Tibial artery (tissue), 4 donors: ENCODE results near the gene ELMO2.
A peak's percentile ranks its signal among the peaks of the same experiment; 100 is the strongest.

Experiments used
- DNase-seq, 2 donors: peaks; one replicate each; pipeline ENCODE4 v3.0.0-alpha.2; 2019
- H3K27ac ChIP-seq, 2 donors: fragments of 200-600 bp; sonication (generic) in 1 of 2; 1 replicate in 1 of 2; 2 replicates in 1 of 2; pipeline ENCODE4 v1.5.1; 2018 to 2019; ENCODE audit warnings: mild to moderate bottlenecking in 1 of 2
- H3K27me3 ChIP-seq, 2 donors: fragments of 200-600 bp; sonication (generic) in 1 of 2; one replicate each; pipeline versions ENCODE4 v1.5.1 to v1.6.0; 2016 to 2019
- H3K36me3 ChIP-seq, 3 donors: fragments of 200-600 bp; sonication (generic) in 2 of 3; one replicate each; pipeline ENCODE4 v1.5.1; 2016 to 2019; ENCODE audit warnings: mild to moderate bottlenecking in 2 of 3
- H3K4me1 ChIP-seq, 4 donors: fragments of 200-600 bp; sonication (generic) in 2 of 4; 1 replicate in 3 of 4; 2 replicates in 1 of 4; pipeline ENCODE4 v1.5.1; 2016 to 2019
- H3K4me3 ChIP-seq, 2 donors: fragments of 200-600 bp; sonication (generic) in 1 of 2; 1 replicate in 1 of 2; 2 replicates in 1 of 2; pipeline ENCODE4 v1.5.1; 2018 to 2019; ENCODE audit warnings: mild to moderate bottlenecking in 2 of 2
- H3K9me3 ChIP-seq, 3 donors: fragments of 200-600 bp; sonication (generic) in 1 of 3; one replicate each; pipeline ENCODE4 v1.5.1; 2016 to 2019
- intact Hi-C: fragments of 100-400 bp; cut with DNase I; formaldehyde crosslinking; loops from one replicate; pipeline ENCODE4 v1.15.0; 2023; ENCODE audit warnings: low total_unique reads
- TF ChIP-seq, protein P1 (sequence below), 2 experiments: fragments of 200-600 bp in 1 of 2; fragments of 450-650 bp in 1 of 2; IDR thresholded peaks; one replicate each; pipeline ENCODE4 v1.5.1; 2017 to 2019; ENCODE audit warnings: antibody characterized with exemption in 2 of 2, mild to moderate bottlenecking in 1 of 2, moderate library complexity in 1 of 2

ELMO2 gene

DNA sequence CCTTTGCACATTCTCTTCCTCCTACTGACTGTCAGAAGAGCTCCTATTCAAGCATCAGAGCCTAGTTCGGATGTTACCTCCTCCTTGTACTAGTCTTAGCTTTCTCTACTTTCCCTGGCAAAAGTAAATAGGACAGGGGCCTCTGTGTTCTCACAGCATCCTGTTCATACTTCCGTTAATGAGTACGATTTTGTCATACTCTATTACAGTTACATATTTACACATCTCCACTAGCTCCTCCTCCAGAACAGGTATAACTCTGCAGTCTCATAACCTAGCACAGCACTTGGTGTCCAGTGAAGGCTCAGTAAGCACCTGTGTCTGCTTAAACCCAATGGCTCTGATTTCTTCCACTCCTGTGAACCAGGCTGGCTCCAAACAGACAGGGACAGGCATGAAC lies 7.0 kb downstream of the ELMO2 start:
- Histone ChIP-seq H3K9me3 (no peaks in the 10 kb centered on the region), H3K27me3 (no peaks in the 10 kb centered on the region), H3K27ac (peak overlapping the region; percentile 61 to 63), H3K4me3 (no peak overlapping the region), H3K36me3 (peaks cover 0 to 12% (median 5%) of the 10 kb centered on the region in 3 donors), H3K4me1 (peaks cover 0 to 83% (median 50%) of the 10 kb centered on the region in 4 donors)
- DNase-seq = no peak
- intact Hi-C loops = loop anchor here (10.0 kb wide), 1 partner anchor 1325 kb away; no protein-coding TSS in a partner anchor
- TF ChIP-seq, protein P1, sequence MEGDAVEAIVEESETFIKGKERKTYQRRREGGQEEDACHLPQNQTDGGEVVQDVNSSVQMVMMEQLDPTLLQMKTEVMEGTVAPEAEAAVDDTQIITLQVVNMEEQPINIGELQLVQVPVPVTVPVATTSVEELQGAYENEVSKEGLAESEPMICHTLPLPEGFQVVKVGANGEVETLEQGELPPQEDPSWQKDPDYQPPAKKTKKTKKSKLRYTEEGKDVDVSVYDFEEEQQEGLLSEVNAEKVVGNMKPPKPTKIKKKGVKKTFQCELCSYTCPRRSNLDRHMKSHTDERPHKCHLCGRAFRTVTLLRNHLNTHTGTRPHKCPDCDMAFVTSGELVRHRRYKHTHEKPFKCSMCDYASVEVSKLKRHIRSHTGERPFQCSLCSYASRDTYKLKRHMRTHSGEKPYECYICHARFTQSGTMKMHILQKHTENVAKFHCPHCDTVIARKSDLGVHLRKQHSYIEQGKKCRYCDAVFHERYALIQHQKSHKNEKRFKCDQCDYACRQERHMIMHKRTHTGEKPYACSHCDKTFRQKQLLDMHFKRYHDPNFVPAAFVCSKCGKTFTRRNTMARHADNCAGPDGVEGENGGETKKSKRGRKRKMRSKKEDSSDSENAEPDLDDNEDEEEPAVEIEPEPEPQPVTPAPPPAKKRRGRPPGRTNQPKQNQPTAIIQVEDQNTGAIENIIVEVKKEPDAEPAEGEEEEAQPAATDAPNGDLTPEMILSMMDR (IDR thresholded peaks at IDR 0.05) = no peak

DNA sequence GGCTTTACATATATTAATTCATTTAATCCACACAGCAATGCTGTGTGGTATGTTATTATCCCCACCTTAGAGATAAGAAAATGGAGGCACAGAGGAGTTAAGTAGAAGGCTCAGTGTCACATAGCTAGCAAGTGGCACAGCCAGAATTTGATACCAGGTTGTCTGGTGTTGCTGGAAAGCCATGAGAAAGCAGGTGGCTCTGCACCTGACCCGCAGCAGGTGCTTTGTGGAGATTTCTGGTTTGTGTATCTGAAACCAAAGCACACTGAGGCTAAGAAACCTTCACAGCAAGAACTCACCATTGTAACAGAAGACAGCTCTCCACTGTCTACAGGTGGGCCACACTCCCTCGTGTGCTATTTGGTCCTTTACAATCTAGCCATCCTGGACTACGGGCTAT lies 7.5 kb downstream of the ELMO2 start:
- H3K27me3 ChIP-seq = no peaks in the 10 kb centered on the region
- no peak overlapping the region for H3K4me3 ChIP-seq
- no peak for DNase-seq
- peak overlapping the region; percentile 61 to 63 for H3K27ac ChIP-seq
- H3K9me3 ChIP-seq = no peaks in the 10 kb centered on the region
- TF ChIP-seq, protein P1 (IDR thresholded peaks at IDR 0.05) = no peak
- H3K36me3 ChIP-seq = peaks cover 3 to 15% (median 8%) of the 10 kb centered on the region in 3 donors
- intact Hi-C loops = loop anchor here (10.0 kb wide), 1 partner anchor 1326 kb away; no protein-coding TSS in a partner anchor
- peaks cover 0 to 78% (median 48%) of the 10 kb centered on the region in 4 donors for H3K4me1 ChIP-seq

DNA sequence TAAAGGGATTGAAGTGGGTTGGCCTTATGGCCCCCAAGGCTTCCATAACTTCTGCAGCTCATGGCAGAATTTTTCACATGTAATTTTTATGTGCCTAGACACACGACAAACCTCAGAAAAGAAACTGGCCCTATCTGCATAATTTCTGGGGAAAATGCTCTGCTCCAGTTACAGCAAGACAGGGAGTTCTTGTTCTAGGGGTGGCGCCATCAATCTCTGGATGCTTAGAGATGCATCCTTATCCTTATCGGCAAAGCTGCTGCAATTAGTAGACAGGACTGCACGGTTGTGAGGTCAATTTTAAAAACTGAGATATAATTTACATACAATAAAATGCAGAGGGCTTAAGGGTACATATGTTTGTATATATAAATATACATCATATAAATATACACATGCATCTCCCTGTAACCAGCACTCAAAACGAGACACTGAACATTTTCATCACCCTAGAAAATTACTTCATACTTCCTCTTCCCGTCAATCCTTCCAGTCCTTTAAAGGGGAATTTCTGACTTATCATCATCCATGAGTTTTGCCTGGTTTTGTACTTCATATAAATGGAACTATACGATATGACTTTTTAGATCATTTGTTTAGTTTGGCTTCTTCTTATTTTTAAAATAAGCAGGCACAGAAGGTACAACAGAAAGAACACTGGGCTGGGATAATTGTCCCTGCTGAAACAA lies 10.2 kb downstream of the ELMO2 start:
- H3K27ac ChIP-seq = no peak overlapping the region
- intact Hi-C loops = loop anchor here (10.0 kb wide), 1 partner anchor 1329 kb away; no protein-coding TSS in a partner anchor
- H3K4me3 ChIP-seq = no peak overlapping the region
- DNase-seq = no peak
- H3K36me3 ChIP-seq = peaks cover 31 to 42% (median 36%) of the 10 kb centered on the region in 3 donors
- TF ChIP-seq, protein P1 (IDR thresholded peaks at IDR 0.05) = no peak
- no peaks in the 10 kb centered on the region for H3K27me3 ChIP-seq
- no peaks in the 10 kb centered on the region for H3K9me3 ChIP-seq
- H3K4me1 ChIP-seq = peaks cover 0 to 51% (median 27%) of the 10 kb centered on the region in 4 donors

DNA sequence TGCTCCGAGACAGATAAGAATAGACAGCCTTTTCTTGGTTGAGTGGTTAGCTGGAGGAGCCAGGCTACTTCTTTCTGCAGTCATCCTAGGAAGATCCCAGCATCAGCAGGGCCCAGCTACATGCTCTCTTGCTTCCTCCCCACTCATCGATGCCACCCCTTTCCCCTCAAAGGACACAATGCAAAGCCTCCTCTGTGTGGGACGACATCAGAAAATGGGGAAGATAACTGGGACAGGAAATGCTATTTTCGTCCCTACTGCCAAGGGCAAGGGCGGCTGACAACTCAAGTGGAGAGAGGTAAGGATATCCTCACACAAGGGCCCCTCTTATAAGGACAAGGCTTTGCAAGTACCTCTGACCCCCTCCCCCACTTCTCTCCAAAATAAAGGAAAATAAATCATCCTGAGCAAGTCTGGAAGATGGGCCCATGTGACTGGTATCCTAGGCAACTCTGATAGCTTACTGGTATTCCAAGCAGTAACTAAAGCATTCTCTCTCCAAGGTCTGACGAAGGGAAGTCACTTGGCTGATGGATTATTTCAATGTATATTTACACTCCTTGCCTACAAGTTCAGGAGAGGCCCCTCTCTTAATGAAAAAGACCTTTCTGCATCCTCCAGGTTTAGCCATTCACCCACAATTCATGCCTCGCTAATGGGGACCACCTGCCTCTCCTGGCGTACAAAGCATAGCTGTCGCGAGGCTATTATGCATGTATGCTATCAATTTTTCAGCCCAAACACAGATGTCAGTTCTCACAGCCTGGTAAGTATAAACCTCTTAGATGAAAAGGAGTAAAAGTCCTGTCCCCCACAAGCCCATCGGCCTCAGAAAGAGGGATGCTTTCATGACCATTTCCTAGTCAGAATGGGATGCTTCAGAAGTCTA lies 11.3 kb downstream of the ELMO2 start:
- intact Hi-C loops = loop anchor here (10.0 kb wide), 1 partner anchor 1330 kb away; no protein-coding TSS in a partner anchor
- H3K27ac ChIP-seq = no peak overlapping the region
- H3K36me3 ChIP-seq = peaks cover 37 to 53% (median 46%) of the 10 kb centered on the region in 3 donors
- H3K9me3 ChIP-seq = no peaks in the 10 kb centered on the region
- no peaks in the 10 kb centered on the region for H3K27me3 ChIP-seq
- H3K4me3 ChIP-seq = no peak overlapping the region
- no peak for DNase-seq
- TF ChIP-seq, protein P1 (IDR thresholded peaks at IDR 0.05) = no peak
- H3K4me1 ChIP-seq = peaks cover 0 to 40% (median 16%) of the 10 kb centered on the region in 4 donors

DNA sequence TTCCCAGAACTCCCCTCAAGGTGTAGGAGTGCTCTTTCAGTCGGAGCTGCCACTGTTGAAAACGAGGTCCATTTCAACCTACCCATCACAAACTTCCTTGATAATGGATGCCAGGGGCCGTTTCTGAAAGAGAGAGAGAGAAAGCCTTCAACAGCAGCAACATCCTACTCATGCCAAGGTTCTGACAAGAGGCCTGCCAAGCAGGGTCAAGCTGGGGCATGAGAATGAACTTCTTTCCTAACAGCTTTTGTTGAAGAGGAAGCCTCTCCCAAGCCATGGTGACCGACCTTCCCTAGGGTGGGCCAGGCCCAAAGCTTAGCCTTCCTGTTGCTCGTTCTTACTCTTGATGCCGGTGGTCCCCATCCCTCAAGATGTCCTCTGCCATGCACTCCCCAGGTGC lies 12.4 kb downstream of the ELMO2 start:
- DNase-seq = no peak
- H3K9me3 ChIP-seq = no peaks in the 10 kb centered on the region
- TF ChIP-seq, protein P1 (IDR thresholded peaks at IDR 0.05) = no peak
- peaks cover 48 to 65% (median 53%) of the 10 kb centered on the region in 3 donors for H3K36me3 ChIP-seq
- no peaks in the 10 kb centered on the region for H3K27me3 ChIP-seq
- peaks cover 0 to 28% (median 6%) of the 10 kb centered on the region in 4 donors for H3K4me1 ChIP-seq
- H3K27ac ChIP-seq = no peak overlapping the region
- intact Hi-C loops = loop anchor here (10.0 kb wide), 1 partner anchor 1331 kb away; no protein-coding TSS in a partner anchor
- H3K4me3 ChIP-seq = no peak overlapping the region
